HEK293 (cell line): ENCODE results near the gene APOC1.
"Not testable (repeated sequence)": the region's sequence is repeated elsewhere in the genome, so short reads cannot be mapped to it uniquely, and the experiment has no call there.

Experiments
- CTCF ChIA-PET: fragments of 350-600 bp; formaldehyde crosslinking; extraction: SDS; loops from one replicate; lab custom pipeline; 2021; ENCODE audit warnings: antibody characterized with exemption; lab: Yijun Ruan, JAX
- POLR2A ChIA-PET: fragments of 300-600 bp; formaldehyde crosslinking; extraction: SDS; loops from one replicate; lab custom pipeline; 2020; ENCODE audit warnings: antibody characterized with exemption, inconsistent platforms; lab: Yijun Ruan, JAX
- H3K27ac ChIP-seq: fragments of 200-500 bp; sonication (Bioruptor generic); 2 replicates; pipeline ENCODE4 v1.5.1; 2014; ENCODE audit warnings: low read depth, low read length, control low read depth, inconsistent platforms; ENCODE audit errors: extremely low read depth
- H3K36me3 ChIP-seq, 2 experiments: fragments of 200-500 bp in 1 of 2; sonication (Bioruptor generic) in 1 of 2; 1 replicate in 1 of 2; 2 replicates in 1 of 2; pipeline ENCODE4 v1.5.1; 2014 to 2017; ENCODE audit warnings: inconsistent platforms in 2 of 2, low read length in 2 of 2; ENCODE audit not compliant: control insufficient read depth in 2 of 2, insufficient read depth in 1 of 2
- H3K4me1 ChIP-seq: fragments of 200-500 bp; sonication (Bioruptor generic); 2 replicates; pipeline ENCODE4 v1.5.1; 2014; ENCODE audit warnings: mild to moderate bottlenecking, low read length, inconsistent platforms; ENCODE audit not compliant: control insufficient read depth, insufficient read depth
- H3K4me3 ChIP-seq: 2 replicates; pipeline ENCODE4 v1.5.1; 2011; ENCODE audit warnings: low read depth, mild to moderate bottlenecking, control low read depth, low read length, moderate library complexity
- H3K9me3 ChIP-seq: fragments of 200-500 bp; sonication (Bioruptor generic); 2 replicates; pipeline ENCODE4 v1.5.1; 2014; ENCODE audit warnings: low read depth, low read length, inconsistent platforms; ENCODE audit not compliant: control insufficient read depth, insufficient read depth
- EGR2 ChIP-seq: fragments of 450-650 bp; formaldehyde crosslinking; IDR thresholded peaks from 2 replicates; pipeline ENCODE4 v1.5.1; 2016; ENCODE audit warnings: low read depth, missing biosample characterization, missing genetic modification characterization
- GLI4 ChIP-seq: fragments of 450-650 bp; formaldehyde crosslinking; IDR thresholded peaks from 2 replicates; pipeline ENCODE4 v1.5.1; 2016; ENCODE audit warnings: missing biosample characterization, missing genetic modification characterization
- PRDM1 ChIP-seq: fragments of 450-650 bp; formaldehyde crosslinking; IDR thresholded peaks from 2 replicates; pipeline ENCODE4; 2016; ENCODE audit warnings: missing biosample characterization, missing genetic modification characterization
- SP7 ChIP-seq: fragments of 450-650 bp; formaldehyde crosslinking; IDR thresholded peaks from 2 replicates; pipeline ENCODE4 v1.5.1; 2016; ENCODE audit warnings: missing biosample characterization, missing genetic modification characterization
- ZBTB48 ChIP-seq: fragments of 450-650 bp; formaldehyde crosslinking; IDR thresholded peaks from 2 replicates; pipeline ENCODE4 v1.5.1; 2016; ENCODE audit warnings: missing biosample characterization, missing genetic modification characterization
- ZNF121 ChIP-seq: fragments of 450-650 bp; formaldehyde crosslinking; IDR thresholded peaks from 2 replicates; pipeline ENCODE4 v1.5.1; 2016; ENCODE audit warnings: missing biosample characterization, missing genetic modification characterization
- ZNF157 ChIP-seq: fragments of 450-650 bp; formaldehyde crosslinking; IDR thresholded peaks from 2 replicates; pipeline ENCODE4 v1.5.1; 2016; ENCODE audit warnings: missing biosample characterization, missing genetic modification characterization
- ZNF266 ChIP-seq: fragments of 450-650 bp; formaldehyde crosslinking; IDR thresholded peaks from 2 replicates; pipeline ENCODE4 v1.5.1; 2016; ENCODE audit warnings: missing biosample characterization, missing genetic modification characterization, low read depth
- ZNF792 ChIP-seq: fragments of 450-650 bp; formaldehyde crosslinking; IDR thresholded peaks from 2 replicates; pipeline ENCODE4 v1.5.1; 2016; ENCODE audit warnings: missing biosample characterization, missing genetic modification characterization
- TF ChIP-seq, protein P1 (sequence below): fragments of 450-650 bp; formaldehyde crosslinking; IDR thresholded peaks from 2 replicates; pipeline ENCODE4 v1.5.1; 2016; ENCODE audit warnings: missing biosample characterization, missing genetic modification characterization

APOC1 gene

DNA sequence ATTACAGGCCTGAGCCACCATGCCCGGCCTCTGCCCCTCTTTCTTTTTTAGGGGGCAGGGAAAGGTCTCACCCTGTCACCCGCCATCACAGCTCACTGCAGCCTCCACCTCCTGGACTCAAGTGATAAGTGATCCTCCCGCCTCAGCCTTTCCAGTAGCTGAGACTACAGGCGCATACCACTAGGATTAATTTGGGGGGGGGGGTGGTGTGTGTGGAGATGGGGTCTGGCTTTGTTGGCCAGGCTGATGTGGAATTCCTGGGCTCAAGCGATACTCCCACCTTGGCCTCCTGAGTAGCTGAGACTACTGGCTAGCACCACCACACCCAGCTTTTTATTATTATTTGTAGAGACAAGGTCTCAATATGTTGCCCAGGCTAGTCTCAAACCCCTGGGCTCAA lies 4.6 kb upstream of the APOC1 start:
- H3K9me3 ChIP-seq = no peaks in the 10 kb centered on the region
- no peak overlapping the region for H3K27ac ChIP-seq
- POLR2A ChIA-PET = interaction anchor here (0.8 to 1.1 kb wide), 3 partner anchors 43 to 136 kb away, joined by 3 read pairs; no protein-coding TSS in a partner anchor
- no peaks in the 10 kb centered on the region for H3K36me3 ChIP-seq
- TF ChIP-seq SP7 (tag by site-specific recombination) = no peak
- TF ChIP-seq, protein P1, sequence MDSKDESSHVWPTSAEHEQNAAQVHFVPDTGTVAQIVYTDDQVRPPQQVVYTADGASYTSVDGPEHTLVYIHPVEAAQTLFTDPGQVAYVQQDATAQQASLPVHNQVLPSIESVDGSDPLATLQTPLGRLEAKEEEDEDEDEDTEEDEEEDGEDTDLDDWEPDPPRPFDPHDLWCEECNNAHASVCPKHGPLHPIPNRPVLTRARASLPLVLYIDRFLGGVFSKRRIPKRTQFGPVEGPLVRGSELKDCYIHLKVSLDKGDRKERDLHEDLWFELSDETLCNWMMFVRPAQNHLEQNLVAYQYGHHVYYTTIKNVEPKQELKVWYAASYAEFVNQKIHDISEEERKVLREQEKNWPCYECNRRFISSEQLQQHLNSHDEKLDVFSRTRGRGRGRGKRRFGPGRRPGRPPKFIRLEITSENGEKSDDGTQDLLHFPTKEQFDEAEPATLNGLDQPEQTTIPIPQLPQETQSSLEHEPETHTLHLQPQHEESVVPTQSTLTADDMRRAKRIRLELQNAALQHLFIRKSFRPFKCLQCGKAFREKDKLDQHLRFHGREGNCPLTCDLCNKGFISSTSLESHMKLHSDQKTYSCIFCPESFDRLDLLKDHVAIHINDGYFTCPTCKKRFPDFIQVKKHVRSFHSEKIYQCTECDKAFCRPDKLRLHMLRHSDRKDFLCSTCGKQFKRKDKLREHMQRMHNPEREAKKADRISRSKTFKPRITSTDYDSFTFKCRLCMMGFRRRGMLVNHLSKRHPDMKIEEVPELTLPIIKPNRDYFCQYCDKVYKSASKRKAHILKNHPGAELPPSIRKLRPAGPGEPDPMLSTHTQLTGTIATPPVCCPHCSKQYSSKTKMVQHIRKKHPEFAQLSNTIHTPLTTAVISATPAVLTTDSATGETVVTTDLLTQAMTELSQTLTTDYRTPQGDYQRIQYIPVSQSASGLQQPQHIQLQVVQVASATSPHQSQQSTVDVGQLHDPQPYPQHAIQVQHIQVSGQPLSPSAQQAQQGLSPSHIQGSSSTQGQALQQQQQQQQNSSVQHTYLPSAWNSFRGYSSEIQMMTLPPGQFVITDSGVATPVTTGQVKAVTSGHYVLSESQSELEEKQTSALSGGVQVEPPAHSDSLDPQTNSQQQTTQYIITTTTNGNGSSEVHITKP (tag by site-specific recombination) = peak; percentile 87
- peaks cover 6% of the 10 kb centered on the region; the same call in 1 of the 2 replicates for H3K4me1 ChIP-seq
- CTCF ChIA-PET = interaction anchor here (0.7 to 2.3 kb wide), 6 partner anchors 15 to 430 kb away, joined by 3 to 10 read pairs (median 5); partner anchors contain the start of gene CLPTM1
- no peak overlapping the region for H3K4me3 ChIP-seq

DNA sequence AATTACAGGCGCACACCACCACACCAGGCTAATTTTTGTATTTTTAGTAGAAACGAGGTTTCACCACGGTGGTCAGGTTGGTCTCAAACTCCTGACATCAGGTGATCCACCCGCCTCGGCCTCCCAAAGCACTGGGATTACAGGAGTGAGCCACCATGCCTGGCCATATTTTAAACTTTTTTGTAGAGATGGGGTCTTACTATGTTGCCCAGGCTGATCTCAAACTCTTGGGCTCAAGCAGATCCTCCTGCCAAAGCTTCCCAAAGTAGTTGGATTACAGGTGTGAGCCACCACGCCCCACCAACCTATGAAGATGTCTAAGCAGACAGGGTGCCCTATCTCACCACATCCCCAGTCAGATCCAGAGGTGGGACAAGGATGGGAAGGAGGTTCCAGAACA lies 2.5 kb upstream of the APOC1 start:
- CTCF ChIA-PET = interaction anchor here (0.6 to 5.0 kb wide), 5 partner anchors 8 to 907 kb away, joined by 3 to 21 read pairs (median 4); partner anchors contain the start of gene CLPTM1
- not testable (repeated sequence) for H3K36me3 ChIP-seq, H3K4me1 ChIP-seq, H3K9me3 ChIP-seq
- peak; percentile 91 for TF ChIP-seq ZNF121 (tag by site-specific recombination)
- TF ChIP-seq, all 188 proteins: peak for 1; not testable (repeated sequence) for 187
- H3K4me3 ChIP-seq, H3K27ac ChIP-seq, POLR2A ChIA-PET: not testable (repeated sequence)

DNA sequence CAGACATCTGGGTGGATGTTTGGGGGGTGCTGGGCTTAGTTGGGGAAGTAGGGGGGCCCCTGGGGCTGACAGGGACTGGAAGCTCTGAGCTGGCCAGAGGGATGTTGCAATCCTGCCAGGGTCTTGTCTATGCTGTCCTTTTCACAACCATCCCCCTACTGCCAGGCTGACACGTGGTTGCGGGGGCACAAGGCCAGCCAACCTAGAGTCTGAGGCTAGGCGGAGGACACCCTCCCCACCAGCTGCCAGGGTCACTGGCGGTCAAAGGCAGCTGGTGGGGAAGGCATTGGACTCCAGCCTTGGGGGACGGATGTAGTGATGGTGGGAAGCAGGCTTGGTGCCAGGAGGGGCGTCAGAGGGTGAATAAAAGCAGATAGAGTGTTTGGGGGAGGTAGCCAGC lies 1.6 kb upstream of the APOC1 start:
- Histone ChIP-seq H3K9me3 (no peaks in the 10 kb centered on the region), H3K27ac (no peak overlapping the region), H3K4me3 (no peak overlapping the region), H3K36me3 (no peaks in the 10 kb centered on the region), H3K4me1 (no peaks in the 10 kb centered on the region)
- ChIA-PET CTCF (interaction anchor here (0.6 to 5.0 kb wide), 2 partner anchors 9 to 324 kb away, joined by 3 to 21 read pairs; no protein-coding TSS in a partner anchor), POLR2A (no interaction called here)
- no peak for TF ChIP-seq ZNF792 (tag by site-specific recombination)
- no peak for TF ChIP-seq ZNF266
- TF ChIP-seq GLI4 = no peak
- TF ChIP-seq ZNF157 (tag by site-specific recombination) = no peak
- no peak for TF ChIP-seq EGR2 (tag by site-specific recombination)

DNA sequence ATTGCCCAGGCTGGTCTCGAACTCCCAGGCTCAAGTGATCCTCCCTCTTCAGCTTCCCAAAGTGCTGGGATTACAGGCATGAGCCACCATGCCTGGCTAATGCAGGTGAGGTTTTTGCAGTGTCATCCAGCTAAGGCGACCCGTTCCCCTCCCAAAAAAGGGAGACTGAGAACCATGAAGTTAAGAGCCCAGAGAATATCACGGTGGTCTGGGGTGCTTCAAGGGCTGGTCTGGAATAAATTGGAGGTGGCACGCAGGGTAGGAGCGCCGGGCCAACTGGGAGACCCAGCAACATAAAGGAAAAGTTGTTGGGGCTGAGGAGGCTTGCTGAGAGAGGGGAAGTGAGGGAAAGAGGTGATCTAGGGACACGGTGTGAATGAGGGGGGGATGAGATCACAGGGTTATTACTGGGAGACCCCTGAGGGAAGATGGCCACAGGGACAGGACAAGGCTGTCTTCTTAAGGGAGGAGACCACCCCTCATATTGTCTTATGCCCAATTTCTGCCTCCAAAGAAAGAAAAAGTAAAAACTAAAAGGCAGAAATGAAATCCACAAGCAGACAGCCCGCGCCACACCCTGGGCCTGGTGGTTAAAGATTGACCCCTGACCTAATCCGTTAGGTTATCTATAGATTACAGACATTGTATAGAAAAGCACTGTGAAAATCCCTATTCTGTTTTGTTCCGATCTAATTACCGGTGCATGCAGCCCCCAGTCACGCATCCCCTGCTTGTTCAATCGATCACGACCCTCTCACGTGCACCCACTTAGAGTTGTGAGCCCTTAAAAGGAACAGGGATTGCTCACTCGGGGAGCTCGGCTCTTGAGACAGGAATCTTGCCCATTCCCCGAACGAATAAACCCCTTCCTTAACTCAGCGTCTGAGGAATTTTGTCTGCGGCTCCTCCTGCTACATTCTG lies 636 bp upstream of the APOC1 start:
- POLR2A ChIA-PET, H3K9me3 ChIP-seq, H3K36me3 ChIP-seq, H3K4me3 ChIP-seq, H3K4me1 ChIP-seq: not testable (repeated sequence)
- H3K27ac ChIP-seq = peak overlapping the region; percentile 47; the same call in 1 of the 2 replicates
- TF ChIP-seq ZBTB48 (0 out of 2 replicates have a peak, but pooled peaks have one; percentile 15), PRDM1 (tag by site-specific recombination) (peak; percentile 42; the same call in 1 of the 2 replicates)
- CTCF ChIA-PET = interaction anchor here (5.0 kb wide), 1 partner anchor 10 kb away, joined by 21 read pairs; no protein-coding TSS in a partner anchor
